Kidney glomerular epithelial cell (primary cell): ENCODE data around the gene SSH2.
"Not testable (repeated sequence)": the region's sequence is repeated elsewhere in the genome, so short reads cannot be mapped to it uniquely, and the experiment has no call there.

Source experiments
- DNase-seq: peaks from one replicate; lab custom pipeline; 2025; lab: John Stamatoyannopoulos, UW

SSH2 gene, protein sequence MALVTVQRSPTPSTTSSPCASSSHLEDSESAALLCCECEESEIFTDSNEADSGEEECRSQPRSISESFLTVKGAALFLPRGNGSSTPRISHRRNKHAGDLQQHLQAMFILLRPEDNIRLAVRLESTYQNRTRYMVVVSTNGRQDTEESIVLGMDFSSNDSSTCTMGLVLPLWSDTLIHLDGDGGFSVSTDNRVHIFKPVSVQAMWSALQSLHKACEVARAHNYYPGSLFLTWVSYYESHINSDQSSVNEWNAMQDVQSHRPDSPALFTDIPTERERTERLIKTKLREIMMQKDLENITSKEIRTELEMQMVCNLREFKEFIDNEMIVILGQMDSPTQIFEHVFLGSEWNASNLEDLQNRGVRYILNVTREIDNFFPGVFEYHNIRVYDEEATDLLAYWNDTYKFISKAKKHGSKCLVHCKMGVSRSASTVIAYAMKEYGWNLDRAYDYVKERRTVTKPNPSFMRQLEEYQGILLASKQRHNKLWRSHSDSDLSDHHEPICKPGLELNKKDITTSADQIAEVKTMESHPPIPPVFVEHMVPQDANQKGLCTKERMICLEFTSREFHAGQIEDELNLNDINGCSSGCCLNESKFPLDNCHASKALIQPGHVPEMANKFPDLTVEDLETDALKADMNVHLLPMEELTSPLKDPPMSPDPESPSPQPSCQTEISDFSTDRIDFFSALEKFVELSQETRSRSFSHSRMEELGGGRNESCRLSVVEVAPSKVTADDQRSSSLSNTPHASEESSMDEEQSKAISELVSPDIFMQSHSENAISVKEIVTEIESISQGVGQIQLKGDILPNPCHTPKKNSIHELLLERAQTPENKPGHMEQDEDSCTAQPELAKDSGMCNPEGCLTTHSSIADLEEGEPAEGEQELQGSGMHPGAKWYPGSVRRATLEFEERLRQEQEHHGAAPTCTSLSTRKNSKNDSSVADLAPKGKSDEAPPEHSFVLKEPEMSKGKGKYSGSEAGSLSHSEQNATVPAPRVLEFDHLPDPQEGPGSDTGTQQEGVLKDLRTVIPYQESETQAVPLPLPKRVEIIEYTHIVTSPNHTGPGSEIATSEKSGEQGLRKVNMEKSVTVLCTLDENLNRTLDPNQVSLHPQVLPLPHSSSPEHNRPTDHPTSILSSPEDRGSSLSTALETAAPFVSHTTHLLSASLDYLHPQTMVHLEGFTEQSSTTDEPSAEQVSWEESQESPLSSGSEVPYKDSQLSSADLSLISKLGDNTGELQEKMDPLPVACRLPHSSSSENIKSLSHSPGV (N-terminal part only)

DNA sequence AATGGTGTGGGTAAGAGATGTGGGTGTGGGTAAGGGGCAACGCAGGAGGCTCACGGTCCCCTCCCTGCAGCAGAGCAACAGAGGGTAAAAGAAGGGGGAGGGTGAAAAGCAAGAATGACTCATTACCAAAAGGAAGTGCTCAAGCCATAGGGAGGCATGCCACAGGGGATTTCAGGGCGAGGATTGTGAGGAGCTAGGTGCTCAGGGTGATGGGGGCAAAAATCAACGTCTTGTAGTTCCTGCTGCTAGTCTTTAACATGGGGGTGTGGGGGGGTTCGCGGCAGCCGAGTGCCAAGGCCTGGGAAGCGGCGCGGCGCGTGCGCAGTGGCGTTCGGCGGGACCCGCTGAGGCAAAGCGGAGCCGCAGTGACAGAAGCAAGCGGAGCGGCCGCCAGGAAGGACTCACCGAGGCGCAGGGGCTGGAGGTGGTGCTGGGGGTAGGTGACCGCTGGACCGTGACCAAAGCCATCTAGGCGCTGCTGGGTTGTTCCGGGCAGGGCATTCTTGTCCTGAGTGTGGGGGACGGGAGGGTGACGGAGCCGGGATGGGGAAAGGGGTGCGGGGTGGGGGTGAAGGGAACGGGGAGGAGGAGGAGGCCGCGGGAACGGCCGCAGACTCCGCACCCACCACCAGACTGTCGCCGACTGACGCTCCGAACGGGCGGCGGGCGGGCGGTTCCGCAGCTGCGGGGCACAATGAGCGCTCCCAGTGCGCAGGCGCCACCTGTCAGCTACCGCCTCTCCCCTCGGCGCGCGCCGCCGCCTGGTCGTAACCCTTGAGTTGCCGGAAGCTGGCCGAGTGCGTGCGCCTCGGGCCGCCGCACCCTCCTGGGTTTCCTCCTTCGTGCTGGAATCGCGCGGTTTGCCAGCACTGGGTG, at the start of gene SSH2:
Gene SSH2 (minus strand): TSS at position 696 of the 876 bp plus-strand sequence. CDS start 228 bp downstream, at position 468.
- DNase-seq: peak; percentile 80

DNA sequence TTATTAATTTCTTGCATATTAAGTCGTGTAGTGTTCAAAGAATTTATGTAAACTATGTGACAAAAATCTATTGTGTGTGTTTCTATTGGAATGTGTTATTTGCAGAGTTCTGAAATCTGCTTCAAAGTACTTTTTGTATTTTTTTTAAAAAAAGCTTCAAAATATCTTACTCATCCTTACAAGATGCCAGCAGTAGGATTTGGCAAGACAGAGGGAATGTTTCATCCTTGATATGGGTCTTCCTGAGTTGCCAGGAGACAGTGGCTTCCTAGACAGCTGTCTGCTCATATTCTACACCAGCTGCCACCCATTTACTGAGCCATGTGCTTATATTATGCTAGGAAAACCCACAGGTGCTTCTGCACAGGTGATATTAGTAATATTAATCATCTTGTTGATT, 47.8 kb upstream of the SSH2 start:
- no peak for DNase-seq

DNA sequence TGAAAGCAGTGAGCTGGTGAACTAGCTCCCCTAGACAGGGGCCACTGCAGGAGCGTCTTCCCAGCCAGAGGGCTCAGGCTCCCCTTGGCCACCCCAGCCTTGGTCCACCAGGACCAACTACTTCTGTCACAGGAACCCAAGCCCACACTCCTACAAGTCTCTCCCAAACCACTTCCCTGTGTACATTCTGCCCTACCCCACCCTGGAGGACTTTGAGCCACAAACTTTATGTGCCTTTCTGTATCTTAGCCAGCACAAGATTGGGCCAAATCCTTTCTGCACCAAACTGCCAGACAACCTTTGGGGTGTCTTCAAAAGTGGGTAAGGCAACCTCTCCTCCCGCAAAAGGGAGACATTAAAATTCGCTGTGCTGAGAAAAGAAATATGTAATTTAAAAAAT, 43.0 kb upstream of the SSH2 start:
- DNase-seq: no peak

DNA sequence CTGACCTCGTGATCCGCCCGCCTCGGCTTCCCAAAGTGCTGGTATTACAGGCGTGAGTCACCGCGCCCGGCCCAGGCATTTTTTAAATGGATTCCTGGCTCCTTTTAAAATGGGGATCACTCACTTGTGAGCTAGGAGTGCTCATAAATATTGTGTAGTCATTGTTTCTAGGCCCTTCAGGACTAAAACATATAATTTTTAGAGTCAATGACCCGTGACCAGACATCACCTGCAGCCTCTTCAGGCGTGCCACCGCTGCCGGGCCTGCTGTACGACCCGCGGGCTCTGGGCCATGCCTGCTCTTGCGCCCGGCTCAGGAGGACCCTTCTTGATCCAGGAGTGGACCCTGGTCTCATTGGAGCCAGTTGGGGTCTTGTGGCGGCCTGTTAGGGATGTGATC, 42.2 kb upstream of the SSH2 start:
- DNase-seq: no peak

DNA sequence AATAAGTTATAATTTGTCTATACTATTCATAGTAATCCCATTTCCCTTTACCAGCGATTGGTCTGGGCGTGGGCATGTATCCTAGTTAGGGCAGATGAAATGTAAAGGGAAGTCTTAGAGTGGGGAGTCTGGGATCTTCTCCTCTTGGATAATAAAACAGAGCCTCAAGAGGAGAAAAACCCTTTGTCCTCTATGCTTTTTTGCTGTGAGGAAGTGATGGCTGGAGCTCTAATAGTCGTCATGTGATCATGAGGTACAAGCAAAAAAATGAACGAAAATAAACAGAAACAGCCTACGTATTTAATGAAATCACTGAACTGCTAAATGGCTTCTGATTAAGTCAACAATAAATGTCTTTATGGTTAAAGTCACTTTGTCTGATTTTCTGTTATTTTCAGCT, 38.2 kb upstream of the SSH2 start:
- DNase-seq: no peak

DNA sequence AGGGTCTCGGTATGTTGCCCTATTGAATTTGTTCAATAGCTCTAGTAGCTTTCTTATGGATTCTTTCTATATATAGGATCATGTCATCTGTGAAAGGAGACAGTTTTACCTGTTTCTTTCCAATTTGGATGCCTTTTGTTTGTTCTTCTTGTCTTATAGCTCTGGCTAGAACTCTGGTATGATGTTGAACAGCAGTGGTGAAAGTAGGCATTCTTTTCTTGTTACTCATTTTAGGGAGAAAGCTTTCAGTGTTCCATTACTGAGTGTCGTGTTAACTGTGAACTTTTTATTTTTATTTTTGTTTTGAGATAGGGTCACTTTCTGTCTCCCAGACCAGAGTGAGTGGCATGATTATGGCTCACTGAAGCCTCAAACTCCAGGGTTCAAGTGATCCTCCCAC, 32.6 kb upstream of the SSH2 start:
- no peak for DNase-seq

DNA sequence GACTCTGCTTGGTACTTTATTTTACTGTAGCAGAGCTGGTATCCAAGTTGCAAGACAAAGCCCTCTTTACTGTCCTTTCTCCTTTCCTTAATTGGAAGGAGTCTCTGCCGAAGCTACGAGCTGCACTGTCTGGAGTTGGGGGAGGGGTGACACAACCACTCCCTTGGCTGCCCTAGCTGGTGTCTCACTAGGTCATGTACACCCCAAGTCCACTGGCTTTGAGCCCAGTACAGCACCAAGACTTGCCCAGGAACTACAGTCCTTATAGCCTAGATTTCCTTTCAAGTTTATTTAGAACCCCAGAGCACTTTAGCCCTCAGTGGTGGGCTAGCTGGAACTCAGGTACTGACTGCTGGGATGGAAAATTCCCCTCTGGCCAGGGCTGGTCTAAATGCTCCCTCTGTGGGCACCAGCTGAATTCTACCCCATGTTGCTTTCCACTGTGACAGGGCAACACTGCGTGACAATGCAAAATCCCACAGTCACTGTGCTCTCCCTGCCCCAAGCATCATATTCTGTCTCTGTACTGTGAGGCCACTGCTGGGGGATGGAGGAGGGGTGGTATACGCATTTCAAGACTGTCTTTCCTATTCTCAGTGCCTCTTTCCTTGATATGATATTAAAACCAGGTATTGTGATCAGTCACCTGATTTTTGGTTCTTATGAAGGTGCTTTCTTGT, 29.8 kb upstream of the SSH2 start:
- DNase-seq: no peak

DNA sequence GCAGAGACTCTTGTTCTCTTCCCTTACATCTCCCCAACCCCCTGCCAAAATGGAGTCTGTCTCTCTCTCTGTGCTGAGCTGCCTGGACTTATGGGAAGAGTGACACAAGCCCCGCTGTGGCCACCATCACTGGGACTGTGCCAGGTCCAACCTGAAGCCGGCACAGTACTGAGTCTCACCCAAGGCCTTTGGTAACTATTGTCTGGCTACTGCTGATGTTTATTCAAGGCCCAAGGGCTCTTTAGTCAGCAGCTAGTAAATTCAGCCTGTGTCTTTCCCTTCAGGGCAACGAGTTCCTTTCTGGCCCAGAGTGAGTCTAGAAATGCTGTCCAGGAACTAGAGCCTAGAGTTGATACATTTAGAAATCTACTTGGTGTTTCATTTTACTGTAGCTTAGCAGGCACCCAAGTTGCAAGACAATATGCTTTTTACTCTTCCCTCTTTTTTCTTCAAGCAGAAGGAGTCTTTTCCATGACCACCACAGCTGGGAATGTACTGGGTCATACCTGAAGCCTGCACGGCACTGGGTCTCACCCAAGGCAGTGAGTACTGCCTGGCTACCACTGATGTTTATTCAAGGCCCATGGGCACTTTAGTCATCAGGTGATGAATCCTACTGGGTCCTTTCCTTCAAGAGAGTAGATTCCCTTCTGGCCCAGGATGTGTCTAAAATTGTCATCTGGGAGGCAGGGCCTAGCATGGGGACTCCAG, 29.1 kb upstream of the SSH2 start:
- DNase-seq: no peak

DNA sequence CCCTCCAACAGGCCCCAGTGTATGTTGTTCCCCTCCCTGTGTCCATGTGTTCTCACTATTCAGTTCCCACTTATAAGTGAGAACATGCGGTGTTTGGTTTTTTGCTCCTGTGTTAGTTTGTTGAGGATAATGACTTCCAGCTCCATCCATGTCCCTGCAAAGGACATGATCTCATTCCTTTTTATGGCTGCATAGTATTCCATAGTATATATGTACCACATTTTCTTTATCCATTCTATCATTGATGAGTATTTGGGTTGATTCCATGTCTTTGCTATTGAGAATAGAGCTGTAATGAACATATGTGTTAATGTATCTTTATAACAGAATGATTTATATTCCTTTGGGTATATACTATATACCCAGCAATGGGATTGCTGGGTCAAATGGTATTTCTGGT, 27.5 kb upstream of the SSH2 start:
- not testable (repeated sequence) for DNase-seq

DNA sequence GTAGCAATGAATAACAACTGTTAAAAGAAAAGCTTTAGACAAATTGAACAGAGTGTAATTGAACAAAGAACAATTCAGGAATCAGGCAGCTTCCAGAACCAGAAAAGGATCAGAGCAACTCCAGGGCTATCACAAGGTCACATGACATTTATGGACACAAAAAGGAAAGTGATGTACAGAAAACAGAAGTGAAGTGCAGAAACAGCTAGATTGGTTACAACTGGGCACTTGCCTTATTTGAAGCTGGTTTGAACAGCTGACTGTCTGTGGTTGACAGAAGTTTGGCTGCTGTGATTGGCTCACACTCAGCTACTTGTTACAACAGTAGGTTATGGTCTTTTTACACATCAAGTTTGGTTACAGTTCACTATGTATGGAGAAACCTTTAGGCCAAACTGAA, 26.2 kb upstream of the SSH2 start:
- no peak for DNase-seq

DNA sequence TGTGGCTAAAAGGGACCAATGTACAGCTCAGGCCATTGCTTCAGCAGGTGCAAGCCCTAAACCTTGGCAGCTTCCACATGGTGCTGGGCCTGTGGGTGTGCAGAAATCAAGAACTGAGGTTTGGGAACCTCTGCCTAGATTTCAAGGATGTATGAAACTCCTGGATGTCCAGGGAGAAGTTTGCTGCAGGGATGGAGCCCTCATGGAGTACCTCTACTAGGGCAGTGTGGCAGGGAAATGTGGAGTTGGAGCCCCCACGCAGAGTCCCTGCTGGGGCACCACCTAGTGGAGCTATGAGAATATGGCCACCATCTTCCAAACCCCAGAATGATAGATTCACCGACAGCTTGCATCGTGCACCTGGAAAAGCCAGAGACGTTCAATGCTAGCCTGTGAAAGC, 24.4 kb upstream of the SSH2 start:
- DNase-seq: no peak

DNA sequence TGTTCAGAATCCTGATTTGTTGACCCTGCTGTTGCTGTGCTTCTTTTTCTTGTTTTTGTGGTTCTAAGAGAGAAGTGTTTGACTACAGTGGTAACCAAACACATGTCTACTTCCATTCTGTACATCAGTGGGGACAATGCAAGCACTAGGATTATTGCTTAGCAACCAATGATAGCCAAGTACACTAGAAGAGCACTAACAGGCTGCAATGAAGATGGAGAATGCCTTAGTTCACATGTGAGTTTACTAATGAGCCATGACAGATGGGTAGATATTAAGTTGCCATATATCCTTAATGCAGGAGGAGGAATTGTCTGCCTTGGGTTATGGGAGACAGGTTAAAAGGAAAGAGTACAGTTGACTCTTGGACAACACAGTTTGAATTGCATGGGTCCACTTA, 19.7 kb upstream of the SSH2 start:
- DNase-seq: no peak

DNA sequence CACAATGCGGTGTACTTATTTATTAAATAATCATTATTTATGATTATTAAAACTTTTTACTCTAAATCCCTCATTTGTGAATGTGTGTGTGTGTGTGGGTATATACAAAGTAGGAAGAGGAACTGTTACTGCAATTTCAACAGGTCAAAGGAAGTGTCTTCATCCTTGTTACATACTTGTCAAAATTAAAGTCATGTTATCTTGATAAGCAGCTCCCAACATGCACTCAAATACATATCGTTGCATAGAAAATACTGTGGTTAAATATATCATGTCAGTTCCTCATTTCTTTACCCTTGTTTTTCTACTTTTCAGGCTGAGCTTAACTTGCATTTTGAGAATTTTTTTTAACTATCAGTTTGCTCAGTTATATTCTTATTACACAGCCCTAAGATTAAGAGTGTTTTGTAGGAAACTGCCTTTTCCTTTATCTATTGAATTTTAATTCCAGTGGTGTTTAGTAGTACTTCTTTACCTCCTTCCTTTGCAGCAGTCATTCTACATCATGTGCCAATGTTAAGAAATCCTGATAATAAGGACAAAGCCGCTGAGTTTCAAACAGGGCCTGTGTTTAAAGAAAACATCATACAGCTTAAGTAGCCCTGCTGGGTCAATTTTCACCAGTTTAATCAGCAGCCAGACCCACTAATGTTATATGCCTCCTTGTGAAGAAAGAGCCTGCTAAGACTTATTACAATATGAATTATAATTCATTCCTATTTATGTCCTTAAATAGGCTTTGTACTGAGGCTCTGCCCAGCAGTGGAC, 18.6 kb upstream of the SSH2 start:
- DNase-seq: no peak

DNA sequence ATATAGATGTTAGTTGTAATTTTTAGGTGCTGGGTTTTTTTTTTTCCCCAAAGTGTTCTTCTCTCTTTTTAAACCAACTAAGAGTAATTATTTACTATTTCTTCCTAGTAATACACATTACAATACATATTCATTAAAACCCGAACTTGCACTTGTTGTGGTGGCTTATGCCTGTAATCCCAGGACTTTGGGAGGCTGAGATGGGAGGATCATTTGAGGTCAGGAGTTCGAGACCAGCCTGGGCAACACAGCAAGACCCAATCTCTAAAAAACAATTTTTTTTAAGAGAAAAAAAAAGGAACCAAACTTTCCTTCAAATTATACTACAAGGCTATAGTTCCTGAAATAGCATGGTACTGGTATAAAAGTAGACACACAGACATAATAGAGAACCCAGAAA, 15.3 kb upstream of the SSH2 start:
- no peak for DNase-seq

DNA sequence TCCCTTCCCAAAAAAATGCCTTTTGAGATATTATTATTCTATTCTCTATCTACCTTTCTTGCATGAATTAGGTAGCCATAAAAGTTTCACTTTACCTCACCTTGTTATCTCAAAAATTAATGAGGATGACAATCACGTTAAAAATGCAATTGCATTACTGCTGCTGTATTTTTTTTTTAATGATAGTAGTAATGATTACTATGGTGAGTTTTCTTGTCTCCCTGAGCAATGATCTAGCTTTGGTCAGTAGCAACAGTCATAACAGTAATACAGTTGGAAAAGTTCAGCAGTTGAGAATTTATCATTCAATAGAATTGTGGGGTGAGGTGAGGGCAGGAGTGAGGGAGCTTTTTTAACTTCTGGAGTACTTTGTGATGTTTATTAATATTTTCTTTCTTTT, 11.3 kb upstream of the SSH2 start, which contains the start of gene EFCAB5:
Gene EFCAB5 (plus strand): TSS at position 301 of the 400 bp plus-strand sequence. CDS start 163 bp downstream, outside the sequence.
- DNase-seq: no peak

DNA sequence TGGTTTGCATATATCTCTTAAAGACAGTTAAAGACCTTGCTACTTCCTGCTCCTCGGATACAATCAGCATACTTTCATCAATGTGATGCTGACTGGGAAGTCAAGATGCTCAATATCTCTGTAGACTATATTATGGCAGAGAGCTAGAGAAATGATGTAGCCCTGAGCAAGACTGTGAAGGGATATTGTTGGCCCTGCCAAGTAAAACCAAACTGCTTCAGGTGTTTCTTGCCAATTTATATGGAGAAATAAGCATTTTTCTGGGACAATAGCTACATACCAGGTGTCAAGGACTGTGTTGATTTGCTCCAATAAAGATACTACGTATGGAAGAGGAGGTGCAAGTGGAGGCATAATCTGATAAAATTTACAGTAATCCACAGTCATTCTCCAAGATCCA, 6.7 kb upstream of the SSH2 start:
- DNase-seq: no peak

DNA sequence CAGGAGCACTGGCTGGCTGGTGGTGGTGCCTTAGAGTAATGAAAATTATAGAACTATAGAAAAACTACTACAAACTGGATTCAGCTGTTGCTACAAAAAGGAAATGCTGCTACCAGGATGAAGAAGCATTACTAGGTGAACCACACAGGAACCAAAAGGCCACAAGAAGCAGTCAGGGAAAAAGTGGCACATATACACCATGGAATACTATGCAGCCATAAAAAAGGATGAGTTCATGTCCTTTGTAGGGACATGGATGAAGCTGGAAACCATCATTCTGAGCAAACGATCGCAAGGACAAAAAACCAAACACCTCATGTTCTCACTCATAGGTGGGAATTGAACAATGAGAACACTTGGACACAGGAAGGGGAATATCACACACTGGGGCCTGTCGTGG, 5.9 kb upstream of the SSH2 start:
- DNase-seq: not testable (repeated sequence)

DNA sequence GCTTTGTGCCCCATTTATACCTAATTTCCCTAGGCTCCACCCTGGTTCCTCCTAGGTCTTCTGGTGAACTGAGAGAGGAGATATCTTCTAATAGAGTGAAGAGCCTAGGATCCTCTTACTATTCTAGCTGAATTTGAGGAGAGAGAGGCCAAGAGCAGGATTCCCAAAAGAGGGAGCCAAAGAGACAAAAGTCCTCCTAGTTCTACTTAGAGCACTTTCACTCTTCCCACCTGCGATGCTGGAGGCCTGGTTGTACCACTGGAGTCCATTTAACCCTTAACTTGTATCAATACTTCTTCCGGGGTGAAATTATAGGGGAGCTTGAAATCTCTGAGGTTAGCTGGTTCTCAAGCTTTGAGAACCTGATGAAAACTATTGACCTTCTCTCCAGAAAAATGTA, 3.4 kb upstream of the SSH2 start:
- peak; percentile 18 for DNase-seq

DNA sequence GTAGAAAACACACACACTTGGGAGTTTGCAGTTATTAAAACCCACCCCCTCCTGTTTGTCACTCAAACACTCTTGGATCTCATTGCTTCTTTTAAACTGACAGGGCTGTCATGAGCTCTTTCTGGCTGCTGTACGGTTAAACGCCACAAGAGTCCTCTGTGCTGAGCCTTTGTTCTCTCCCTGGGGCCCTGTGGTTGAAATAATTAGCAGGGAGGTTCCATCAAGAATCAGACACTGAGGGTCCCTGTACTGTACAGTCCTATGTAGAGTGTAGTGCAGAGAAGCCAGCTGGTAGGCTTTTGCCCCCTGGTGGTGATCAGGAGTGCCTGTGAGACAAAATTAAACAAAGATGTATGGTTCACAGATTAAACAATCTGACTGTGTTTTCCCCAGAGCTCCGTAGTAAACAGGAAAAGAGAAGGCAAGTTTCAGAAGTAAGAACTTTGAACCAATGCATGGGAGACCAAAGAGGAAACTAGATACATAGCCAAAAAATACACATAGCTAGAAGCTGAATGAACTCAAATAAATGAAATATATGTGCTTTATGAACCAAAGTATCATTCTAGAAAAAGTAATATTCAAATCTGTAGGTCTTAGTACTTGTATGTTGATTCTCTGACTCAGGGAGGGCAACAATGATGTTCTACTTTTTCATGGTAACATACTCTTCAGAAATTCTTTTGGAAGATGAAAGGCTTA, 1.4 kb upstream of the SSH2 start:
- peak; percentile 69 for DNase-seq
